Liver (tissue), 9 donors: ENCODE data around the gene COX4I1. TPM values are rescaled to one million over a fixed set of nuclear protein-coding genes. Genes with fewer than 3 reads are reported as not detected.
A peak's percentile ranks its signal among the peaks of the same experiment; 100 is the strongest.

Experiments
- DNase-seq: peaks from one replicate; pipeline ENCODE4 v3.0.0-alpha.2; 2017; ENCODE audit warnings: low spot score
- H3K27ac ChIP-seq, 2 donors: one replicate each; pipeline ENCODE4 v1.7.0; 2013; ENCODE audit warnings: inconsistent platforms in 2 of 2, low read length in 2 of 2, control low read depth in 1 of 2, low read depth in 1 of 2, mild to moderate bottlenecking in 1 of 2
- H3K27me3 ChIP-seq, 4 donors: one replicate each; pipeline versions ENCODE4 v1.6.1 to v1.7.0; 2013; ENCODE audit warnings: low read length in 3 of 4, inconsistent platforms in 1 of 4, mild to moderate bottlenecking in 1 of 4, moderate library complexity in 1 of 4; ENCODE audit not compliant: control insufficient read depth in 4 of 4, insufficient read depth in 4 of 4
- H3K36me3 ChIP-seq, 4 donors: one replicate each; pipeline versions ENCODE4 v1.6.1 to v1.7.0; 2013; ENCODE audit warnings: low read length in 3 of 4, mild to moderate bottlenecking in 3 of 4, low read depth in 1 of 4, moderate library complexity in 1 of 4; ENCODE audit not compliant: control insufficient read depth in 4 of 4, insufficient read depth in 3 of 4
- H3K4me1 ChIP-seq, 4 donors: one replicate each; pipeline versions ENCODE4 v1.6.1 to v1.7.0; 2013; ENCODE audit warnings: low read length in 3 of 4, mild to moderate bottlenecking in 3 of 4, moderate library complexity in 1 of 4; ENCODE audit not compliant: control insufficient read depth in 4 of 4, insufficient read depth in 4 of 4
- H3K4me3 ChIP-seq, 3 donors: one replicate each; pipeline versions ENCODE4 v1.6.1 to v1.7.0; 2013; ENCODE audit warnings: low read length in 3 of 3, control low read depth in 1 of 3, low read depth in 1 of 3, mild to moderate bottlenecking in 1 of 3
- H3K9ac ChIP-seq, 2 donors: one replicate each; pipeline ENCODE4 v1.7.0; 2013; ENCODE audit warnings: low read length in 2 of 2, mild to moderate bottlenecking in 2 of 2, moderate library complexity in 2 of 2, control low read depth in 1 of 2, low read depth in 1 of 2
- H3K9me3 ChIP-seq, 4 donors: one replicate each; pipeline versions ENCODE4 v1.6.1 to v1.7.0; 2013; ENCODE audit warnings: low read length in 3 of 4; ENCODE audit not compliant: control insufficient read depth in 4 of 4
- EGR1 ChIP-seq, 2 donors: IDR thresholded peaks; 2 replicates each; pipeline ENCODE4 v1.6.1; 2016 to 2018; ENCODE audit warnings: antibody characterized with exemption in 2 of 2, low read depth in 2 of 2
- FOXA1 ChIP-seq: IDR thresholded peaks from 2 replicates; pipeline ENCODE4 v1.6.1; 2016; ENCODE audit warnings: antibody characterized with exemption
- FOXA2 ChIP-seq: IDR thresholded peaks from 2 replicates; pipeline ENCODE4 v1.6.1; 2016; ENCODE audit warnings: antibody characterized with exemption
- GABPA ChIP-seq, 2 donors: IDR thresholded peaks in 1 of 2; conservative IDR thresholded peaks in 1 of 2; 2 replicates each; pipeline ENCODE4 v1.6.1; 2016; ENCODE audit warnings: antibody characterized with exemption in 2 of 2, mild to moderate bottlenecking in 1 of 2, moderate library complexity in 1 of 2
- HNF4A ChIP-seq, 2 donors: conservative IDR thresholded peaks; 2 replicates each; pipeline ENCODE4 v1.6.1; 2016; ENCODE audit warnings: antibody characterized with exemption in 2 of 2, mild to moderate bottlenecking in 2 of 2
- HNF4G ChIP-seq: IDR thresholded peaks from 2 replicates; pipeline ENCODE4 v1.6.1; 2016; ENCODE audit warnings: antibody characterized with exemption
- JUND ChIP-seq, 2 donors: IDR thresholded peaks; 2 replicates each; pipeline ENCODE4 v1.6.1; 2016; ENCODE audit warnings: antibody characterized with exemption in 2 of 2
- MAX ChIP-seq: IDR thresholded peaks from 2 replicates; pipeline ENCODE4 v1.6.1; 2016; ENCODE audit warnings: antibody characterized with exemption
- NR2F2 ChIP-seq: IDR thresholded peaks from 2 replicates; pipeline ENCODE4 v1.6.1; 2016; ENCODE audit warnings: antibody characterized with exemption
- RAD21 ChIP-seq, 2 donors: IDR thresholded peaks; 2 replicates each; pipeline ENCODE4 v1.6.1; 2016; ENCODE audit warnings: antibody characterized with exemption in 2 of 2, mild to moderate bottlenecking in 2 of 2
- REST ChIP-seq: IDR thresholded peaks from 2 replicates; pipeline ENCODE4 v1.6.1; 2016; ENCODE audit warnings: antibody characterized with exemption, mild to moderate bottlenecking
- RXRA ChIP-seq, 2 donors: IDR thresholded peaks; 2 replicates each; pipeline ENCODE4 v1.6.1; 2017 to 2018; ENCODE audit warnings: antibody characterized with exemption in 2 of 2, mild to moderate bottlenecking in 1 of 2
- SP1 ChIP-seq: IDR thresholded peaks from 2 replicates; pipeline ENCODE4 v1.6.1; 2018; ENCODE audit warnings: antibody characterized with exemption, mild to moderate bottlenecking
- TAF1 ChIP-seq: conservative IDR thresholded peaks from 2 replicates; pipeline ENCODE4 v1.6.1; 2016; ENCODE audit warnings: antibody characterized with exemption, mild to moderate bottlenecking
- YY1 ChIP-seq: IDR thresholded peaks from 2 replicates; pipeline ENCODE4 v1.6.1; 2016; ENCODE audit warnings: antibody characterized with exemption, mild to moderate bottlenecking
- WGBS: extraction: QIAGEN DNeasy Blood & Tissue Kit; methylation state at CpG from one replicate; pipeline ENCODE4 v1.1.7; 2013; 5-methylcytosine and 5-hydroxymethylcytosine counted together
- polyA plus RNA-seq, 2 donors: library from polyadenylated mRNA; stranded (reverse) in 1 of 2; unstranded in 1 of 2; fragments of 200-250 nt in 1 of 2; fragments of >200 nt in 1 of 2; fragmentation: Nextera tagmentation in 1 of 2; extraction: Ambion mirVana in 1 of 2; gene quantifications; one replicate each; pipeline versions ENCODE4 v1.2.1 to v1.2.3, GENCODE V29; 2013 to 2015
- total RNA-seq, 2 donors: library from RNA; depleted of rRNA; stranded (reverse); fragments of >200 nt; gene quantifications; one replicate each; pipeline ENCODE4 v1.2.3, GENCODE V29; 2014
- TF ChIP-seq, protein P1 (sequence below): IDR thresholded peaks from 2 replicates; pipeline ENCODE4 v1.6.1; 2016; ENCODE audit warnings: antibody characterized with exemption
- TF ChIP-seq, protein P2 (sequence below): IDR thresholded peaks from 2 replicates; pipeline ENCODE4 v1.6.1; 2016; ENCODE audit warnings: antibody characterized with exemption
- TF ChIP-seq, protein P3 (sequence below): fragments of 150-350 bp; IDR thresholded peaks from 2 replicates; pipeline ENCODE4 v1.5.1; 2017; ENCODE audit warnings: improper control_type of control experiment, low read depth, low read length; ENCODE audit not compliant: missing input control
- donor health status: healthy.
- donor health status: healthy.
- donor health status: healthy.
- donor health status: healthy.
- donor health status: healthy.

COX4I1 gene
- 100 to 1,000 TPM; 186 to 195 TPM for total RNA-seq
- polyA plus RNA-seq = 100 to 1,000 TPM; 466 to 576 TPM

DNA sequence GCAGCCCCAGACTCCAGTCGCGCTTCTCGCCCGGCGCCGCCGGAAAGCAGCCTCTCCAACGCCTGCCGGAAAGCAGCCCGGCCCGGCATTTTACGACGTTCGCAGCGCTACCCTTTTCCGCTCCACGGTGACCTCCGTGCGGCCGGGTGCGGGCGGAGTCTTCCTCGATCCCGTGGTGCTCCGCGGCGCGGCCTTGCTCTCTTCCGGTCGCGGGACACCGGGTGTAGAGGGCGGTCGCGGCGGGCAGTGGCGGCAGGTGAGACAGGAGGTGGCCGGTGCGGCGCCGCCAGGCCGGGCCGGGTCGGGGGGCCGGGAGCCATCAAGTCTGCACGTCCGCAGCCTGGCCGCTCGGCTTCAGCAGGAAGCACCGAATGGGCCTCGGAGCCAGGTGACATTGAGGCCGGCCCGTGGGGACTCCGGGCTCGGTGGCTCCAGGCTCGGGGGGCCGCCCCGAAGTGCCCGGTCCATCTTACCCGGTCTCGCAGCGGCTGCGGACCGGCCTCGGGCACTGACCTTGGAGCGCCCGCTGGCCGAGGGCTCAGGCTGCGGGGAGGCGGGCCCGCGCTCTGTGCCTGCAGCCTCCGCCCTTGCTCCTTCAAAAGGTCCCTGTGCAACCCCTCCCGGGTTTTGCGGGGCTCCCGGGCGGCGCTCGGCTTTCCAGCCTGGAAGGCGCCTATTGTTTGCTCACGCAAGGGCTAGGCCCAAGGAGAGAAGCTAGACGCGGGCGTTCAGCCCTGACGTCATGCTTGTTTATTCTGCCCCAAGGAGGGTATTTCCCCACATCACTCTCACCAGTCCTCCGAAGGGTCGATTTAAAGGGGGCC, at the start of gene COX4I1, which contains the start of gene EMC8:
TSS of gene COX4I1 (plus strand) at position 199 of the 824 bp plus-strand sequence. CDS start 1,511 bp downstream, outside the sequence.
TSS of gene EMC8 (minus strand) at position 48 of the 824 bp plus-strand sequence. CDS start 249 bp downstream, outside the sequence.
- DNase-seq = peak; percentile 95
- Histone ChIP-seq H3K9ac (peak within 1 kb of the TSS; percentile 90 to 95), H3K27ac (peak within 1 kb of the TSS; percentile 86 to 88), H3K27me3 (no peaks in the 10 kb centered on the region), H3K9me3 (no peaks in the 10 kb centered on the region), H3K4me3 (peak within 1 kb of the TSS; percentile 86 to 97 (median 96)), H3K36me3 (peaks cover 0 to 42% (median 24%) of the 10 kb centered on the region in 4 donors), H3K4me1 (peaks cover 4 to 33% (median 23%) of the 10 kb centered on the region in 4 donors)
- whole genome bisulfite sequencing = under 1% methylated on average over 87 of the region's 87 CpGs
- TF ChIP-seq, protein P1, sequence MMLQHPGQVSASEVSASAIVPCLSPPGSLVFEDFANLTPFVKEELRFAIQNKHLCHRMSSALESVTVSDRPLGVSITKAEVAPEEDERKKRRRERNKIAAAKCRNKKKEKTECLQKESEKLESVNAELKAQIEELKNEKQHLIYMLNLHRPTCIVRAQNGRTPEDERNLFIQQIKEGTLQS = no peak
- TF ChIP-seq TAF1 (peak; percentile 58), REST (no peak), JUND (IDR thresholded peaks at IDR 0.05) (no peak), NR2F2 (peak; percentile 69), HNF4G (no peak), MAX (peak; percentile 49), GABPA (IDR thresholded peaks at IDR 0.05 in 1 of 2, conservative IDR thresholded peaks at IDR 0.05 in 1 of 2) (peak; percentile 36 to 93), RXRA (IDR thresholded peaks at IDR 0.05) (peak; percentile 57 to 61), RAD21 (IDR thresholded peaks at IDR 0.05) (peak in 1 of 2 donors; percentile 25), YY1 (peak; percentile 90), EGR1 (IDR thresholded peaks at IDR 0.05; ENCODE audit: low read depth in 2 of 2) (peak in 1 of 2 donors; percentile 62), FOXA2 (peak; percentile 50), HNF4A (conservative IDR thresholded peaks at IDR 0.05) (peak in 1 of 2 donors; percentile 29), SP1 (no peak), FOXA1 (peak; percentile 13)
- TF ChIP-seq, protein P2, sequence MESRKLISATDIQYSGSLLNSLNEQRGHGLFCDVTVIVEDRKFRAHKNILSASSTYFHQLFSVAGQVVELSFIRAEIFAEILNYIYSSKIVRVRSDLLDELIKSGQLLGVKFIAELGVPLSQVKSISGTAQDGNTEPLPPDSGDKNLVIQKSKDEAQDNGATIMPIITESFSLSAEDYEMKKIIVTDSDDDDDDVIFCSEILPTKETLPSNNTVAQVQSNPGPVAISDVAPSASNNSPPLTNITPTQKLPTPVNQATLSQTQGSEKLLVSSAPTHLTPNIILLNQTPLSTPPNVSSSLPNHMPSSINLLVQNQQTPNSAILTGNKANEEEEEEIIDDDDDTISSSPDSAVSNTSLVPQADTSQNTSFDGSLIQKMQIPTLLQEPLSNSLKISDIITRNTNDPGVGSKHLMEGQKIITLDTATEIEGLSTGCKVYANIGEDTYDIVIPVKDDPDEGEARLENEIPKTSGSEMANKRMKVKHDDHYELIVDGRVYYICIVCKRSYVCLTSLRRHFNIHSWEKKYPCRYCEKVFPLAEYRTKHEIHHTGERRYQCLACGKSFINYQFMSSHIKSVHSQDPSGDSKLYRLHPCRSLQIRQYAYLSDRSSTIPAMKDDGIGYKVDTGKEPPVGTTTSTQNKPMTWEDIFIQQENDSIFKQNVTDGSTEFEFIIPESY = peak; percentile 74
- TF ChIP-seq, protein P3, sequence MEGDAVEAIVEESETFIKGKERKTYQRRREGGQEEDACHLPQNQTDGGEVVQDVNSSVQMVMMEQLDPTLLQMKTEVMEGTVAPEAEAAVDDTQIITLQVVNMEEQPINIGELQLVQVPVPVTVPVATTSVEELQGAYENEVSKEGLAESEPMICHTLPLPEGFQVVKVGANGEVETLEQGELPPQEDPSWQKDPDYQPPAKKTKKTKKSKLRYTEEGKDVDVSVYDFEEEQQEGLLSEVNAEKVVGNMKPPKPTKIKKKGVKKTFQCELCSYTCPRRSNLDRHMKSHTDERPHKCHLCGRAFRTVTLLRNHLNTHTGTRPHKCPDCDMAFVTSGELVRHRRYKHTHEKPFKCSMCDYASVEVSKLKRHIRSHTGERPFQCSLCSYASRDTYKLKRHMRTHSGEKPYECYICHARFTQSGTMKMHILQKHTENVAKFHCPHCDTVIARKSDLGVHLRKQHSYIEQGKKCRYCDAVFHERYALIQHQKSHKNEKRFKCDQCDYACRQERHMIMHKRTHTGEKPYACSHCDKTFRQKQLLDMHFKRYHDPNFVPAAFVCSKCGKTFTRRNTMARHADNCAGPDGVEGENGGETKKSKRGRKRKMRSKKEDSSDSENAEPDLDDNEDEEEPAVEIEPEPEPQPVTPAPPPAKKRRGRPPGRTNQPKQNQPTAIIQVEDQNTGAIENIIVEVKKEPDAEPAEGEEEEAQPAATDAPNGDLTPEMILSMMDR = no peak
